ENCODE data around the gene BCL2L1.
"Not testable (repeated sequence)": the region's sequence is repeated elsewhere in the genome, so short reads cannot be mapped to it uniquely, and the experiment has no call there.

- not testable (repeated sequence) for TF ChIP-seq POLR2AphosphoS5, EP300, POLR2A (IDR thresholded peaks at IDR 0.05)
- TF ChIP-seq, protein P1, sequence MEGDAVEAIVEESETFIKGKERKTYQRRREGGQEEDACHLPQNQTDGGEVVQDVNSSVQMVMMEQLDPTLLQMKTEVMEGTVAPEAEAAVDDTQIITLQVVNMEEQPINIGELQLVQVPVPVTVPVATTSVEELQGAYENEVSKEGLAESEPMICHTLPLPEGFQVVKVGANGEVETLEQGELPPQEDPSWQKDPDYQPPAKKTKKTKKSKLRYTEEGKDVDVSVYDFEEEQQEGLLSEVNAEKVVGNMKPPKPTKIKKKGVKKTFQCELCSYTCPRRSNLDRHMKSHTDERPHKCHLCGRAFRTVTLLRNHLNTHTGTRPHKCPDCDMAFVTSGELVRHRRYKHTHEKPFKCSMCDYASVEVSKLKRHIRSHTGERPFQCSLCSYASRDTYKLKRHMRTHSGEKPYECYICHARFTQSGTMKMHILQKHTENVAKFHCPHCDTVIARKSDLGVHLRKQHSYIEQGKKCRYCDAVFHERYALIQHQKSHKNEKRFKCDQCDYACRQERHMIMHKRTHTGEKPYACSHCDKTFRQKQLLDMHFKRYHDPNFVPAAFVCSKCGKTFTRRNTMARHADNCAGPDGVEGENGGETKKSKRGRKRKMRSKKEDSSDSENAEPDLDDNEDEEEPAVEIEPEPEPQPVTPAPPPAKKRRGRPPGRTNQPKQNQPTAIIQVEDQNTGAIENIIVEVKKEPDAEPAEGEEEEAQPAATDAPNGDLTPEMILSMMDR (IDR thresholded peaks at IDR 0.05) = not testable (repeated sequence)
These were observed 96.1 kb downstream of the BCL2L1 start for GRCh38 chr20:31626534-31626933.

Measured in upper lobe of left lung (tissue), 4 donors.